IPS DF 6.9 (cell line): Measurements from ENCODE around the gene MC1R.
"Not testable (repeated sequence)": the region's sequence is repeated elsewhere in the genome, so short reads cannot be mapped to it uniquely, and the experiment has no call there.

Experiments used
- DNase-seq: peaks from one replicate; pipeline ENCODE4 v3.0.0-alpha.2; 2013; ENCODE audit warnings: low read depth, low spot score
- H3K27ac ChIP-seq: one replicate; pipeline ENCODE4 v1.5.1; 2013; ENCODE audit warnings: low read length, control low read depth
- H3K27me3 ChIP-seq: 2 replicates; pipeline ENCODE4 v1.6.1; 2013; ENCODE audit warnings: mild to moderate bottlenecking, low read length; ENCODE audit not compliant: control insufficient read depth, insufficient read depth
- H3K36me3 ChIP-seq: 2 replicates; pipeline ENCODE4 v1.6.1; 2013; ENCODE audit warnings: low read length; ENCODE audit not compliant: control insufficient read depth, insufficient read depth
- H3K4me1 ChIP-seq: 2 replicates; pipeline ENCODE4 v1.6.1; 2013; ENCODE audit warnings: low read length; ENCODE audit not compliant: control insufficient read depth, insufficient read depth
- H3K4me3 ChIP-seq: 2 replicates; pipeline ENCODE4 v1.5.1; 2013; ENCODE audit warnings: mild to moderate bottlenecking, low read length
- H3K9me3 ChIP-seq: 2 replicates; pipeline ENCODE4 v1.6.1; 2013; ENCODE audit warnings: low read length, inconsistent platforms; ENCODE audit not compliant: control insufficient read depth, insufficient read depth
- WGBS: extraction: QIAGEN DNeasy Blood & Tissue Kit; methylation state at CpG from one replicate; pipeline ENCODE4 v1.1.7; 2013; ENCODE audit warnings: mixed read lengths, missing lambda C conversion rate; ENCODE audit not compliant: insufficient read length, insufficient coverage; 5-methylcytosine and 5-hydroxymethylcytosine counted together

The MC1R gene

DNA sequence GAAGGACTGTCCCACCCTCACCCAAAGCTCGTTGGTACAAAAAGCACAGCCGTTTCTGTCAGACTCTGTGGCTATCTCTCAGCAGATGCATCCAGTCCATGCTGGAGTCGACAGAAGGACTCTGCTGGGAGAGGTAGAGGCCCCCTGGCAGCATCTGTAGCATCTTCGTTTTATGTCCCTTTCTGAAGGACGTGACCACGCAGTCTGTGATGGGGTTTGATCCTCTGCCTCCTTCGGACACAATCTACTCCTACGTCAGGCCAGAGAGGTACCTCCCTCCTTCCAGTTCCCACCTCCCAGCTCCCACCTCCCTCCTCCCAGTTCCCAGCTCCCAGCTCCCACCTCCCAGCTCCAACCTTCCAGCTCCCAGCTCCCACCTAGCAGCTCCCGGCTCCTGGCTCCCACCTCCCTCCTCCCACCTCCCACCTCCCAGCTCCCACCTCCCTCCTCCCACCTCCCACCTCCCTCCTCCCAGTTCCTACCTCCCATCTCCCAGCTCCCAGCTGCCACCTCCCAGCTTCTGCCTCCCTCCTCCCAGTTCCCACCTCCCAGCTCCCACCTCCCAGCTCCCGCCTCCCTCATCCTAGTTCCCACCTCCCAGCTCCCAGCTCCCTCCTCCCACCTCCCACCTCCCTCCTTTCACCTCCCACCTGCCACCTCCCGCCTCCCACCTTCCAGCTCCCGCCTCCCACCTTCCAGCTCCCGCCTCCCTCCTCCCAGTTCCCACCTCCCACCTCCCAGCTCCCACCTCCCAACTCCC lies 11.4 kb upstream of the MC1R start:
- H3K27me3 ChIP-seq: no peaks in the 10 kb centered on the region
- no CpG with 5 or more reads among the region's 13 CpGs for WGBS
- H3K36me3 ChIP-seq: peaks cover 34% of the 10 kb centered on the region
- H3K4me1 ChIP-seq: no peaks in the 10 kb centered on the region
- DNase-seq: no peak
- no peak overlapping the region for H3K27ac ChIP-seq
- peaks cover 3% of the 10 kb centered on the region; the same call in 1 of the 2 replicates for H3K9me3 ChIP-seq
- no peak overlapping the region; the same call in 1 of the 2 replicates for H3K4me3 ChIP-seq

- H3K9me3 ChIP-seq: peaks cover 3% of the 10 kb centered on the region; the same call in 1 of the 2 replicates
- WGBS: no CpG with 5 or more reads among the region's 4 CpGs
- H3K27me3 ChIP-seq: no peaks in the 10 kb centered on the region
- peaks cover 34% of the 10 kb centered on the region for H3K36me3 ChIP-seq
- H3K27ac ChIP-seq: no peak overlapping the region
- no peaks in the 10 kb centered on the region for H3K4me1 ChIP-seq
- DNase-seq: no peak
- H3K4me3 ChIP-seq: no peak overlapping the region
Observed at GRCh38 chr16:89908236-89908635, 10.4 kb upstream of the MC1R start.

GRCh38 chr16:89909777-89910716 lies 8.6 kb upstream of the MC1R start:
- Histone ChIP-seq H3K4me3 (no peak overlapping the region), H3K36me3 (peaks cover 30% of the 10 kb centered on the region), H3K4me1 (no peaks in the 10 kb centered on the region), H3K27ac (no peak overlapping the region), H3K9me3 (peaks cover 3% of the 10 kb centered on the region; the same call in 1 of the 2 replicates), H3K27me3 (no peaks in the 10 kb centered on the region)
- WGBS: no CpG with 5 or more reads among the region's 47 CpGs
- DNase-seq: no peak

DNA sequence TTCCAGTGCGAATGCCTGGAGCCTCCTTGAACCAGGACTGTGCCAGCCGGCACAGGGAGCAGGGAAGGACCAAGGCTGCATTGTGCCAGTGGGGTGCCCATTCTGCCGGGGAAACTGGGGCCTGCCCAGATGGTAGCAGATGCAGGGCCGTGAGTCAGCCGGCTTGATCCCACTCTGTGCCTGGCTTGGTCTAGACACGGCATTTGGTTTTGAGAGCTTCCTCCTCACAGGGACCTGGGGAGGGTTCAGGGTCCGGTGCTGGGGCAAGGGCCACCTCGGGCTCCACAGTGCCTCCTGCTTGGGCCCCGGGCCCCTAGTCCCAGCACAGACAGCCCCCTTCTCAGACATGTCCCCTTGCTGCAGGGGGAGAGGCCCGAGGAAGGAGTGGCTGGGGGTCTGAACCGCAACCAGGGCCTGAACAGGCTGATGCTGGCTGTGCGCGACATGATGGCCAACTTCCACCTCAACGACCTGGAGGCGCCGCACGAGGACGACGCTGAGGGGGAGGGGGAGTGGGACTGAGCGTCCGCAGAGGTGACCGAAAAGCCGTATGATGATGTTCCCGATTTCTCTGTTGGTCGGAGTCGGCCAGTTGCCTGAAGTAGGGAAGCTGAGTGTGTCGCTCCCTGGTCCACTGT lies 7.8 kb upstream of the MC1R start:
- H3K36me3 ChIP-seq: peaks cover 27% of the 10 kb centered on the region
- WGBS: no CpG with 5 or more reads among the region's 27 CpGs

GRCh38 chr16:89911375-89911774 lies 7.3 kb upstream of the MC1R start:
- Histone ChIP-seq H3K4me1 (no peaks in the 10 kb centered on the region), H3K36me3 (peaks cover 24% of the 10 kb centered on the region), H3K27me3 (no peaks in the 10 kb centered on the region), H3K27ac (no peak overlapping the region), H3K9me3 (peaks cover 3% of the 10 kb centered on the region; the same call in 1 of the 2 replicates), H3K4me3 (no peak overlapping the region)
- WGBS: no CpG with 5 or more reads among the region's 14 CpGs
- no peak for DNase-seq

More for the DNA sequence above, 7.8 kb upstream of the MC1R start:
- no peak for DNase-seq
- no peaks in the 10 kb centered on the region for H3K4me1 ChIP-seq
- H3K27ac ChIP-seq: no peak overlapping the region
- peaks cover 3% of the 10 kb centered on the region; the same call in 1 of the 2 replicates for H3K9me3 ChIP-seq
- H3K27me3 ChIP-seq: no peaks in the 10 kb centered on the region
- H3K4me3 ChIP-seq: no peak overlapping the region

GRCh38 chr16:89912143-89912542 lies 6.5 kb upstream of the MC1R start:
- Histone ChIP-seq H3K4me1 (no peaks in the 10 kb centered on the region), H3K4me3 (no peak overlapping the region), H3K27ac (no peak overlapping the region), H3K36me3 (peaks cover 16% of the 10 kb centered on the region), H3K9me3 (no peaks in the 10 kb centered on the region), H3K27me3 (no peaks in the 10 kb centered on the region)
- WGBS: no CpG with 5 or more reads among the region's 13 CpGs
- no peak for DNase-seq

- Histone ChIP-seq H3K27me3 (no peaks in the 10 kb centered on the region), H3K36me3 (peaks cover 15% of the 10 kb centered on the region), H3K4me1 (no peaks in the 10 kb centered on the region), H3K27ac (no peak overlapping the region), H3K4me3 (no peak overlapping the region), H3K9me3 (no peaks in the 10 kb centered on the region)
- DNase-seq: no peak
- no CpG with 5 or more reads among the region's 14 CpGs for WGBS
Observed at GRCh38 chr16:89912627-89913026, 6.0 kb upstream of the MC1R start.

- no peaks in the 10 kb centered on the region for H3K27me3 ChIP-seq
- DNase-seq: no peak
- peaks cover under 1% of the 10 kb centered on the region for H3K4me1 ChIP-seq
- no peak overlapping the region for H3K4me3 ChIP-seq
- whole genome bisulfite sequencing: no CpG with 5 or more reads among the region's 30 CpGs
- H3K27ac ChIP-seq: no peak overlapping the region
- H3K9me3 ChIP-seq: no peaks in the 10 kb centered on the region
- peaks cover 8% of the 10 kb centered on the region for H3K36me3 ChIP-seq
Observed at GRCh38 chr16:89913408-89914387, 5.0 kb upstream of the MC1R start.

GRCh38 chr16:89914642-89915285 lies 3.9 kb upstream of the MC1R start:
- not testable (repeated sequence) for H3K27ac ChIP-seq, H3K36me3 ChIP-seq, H3K4me1 ChIP-seq, DNase-seq, H3K4me3 ChIP-seq, H3K27me3 ChIP-seq, H3K9me3 ChIP-seq
- no CpG with 5 or more reads among the region's 11 CpGs for WGBS
